ENCODE results near the gene CLIC4. TPM values are rescaled to one million over a fixed set of nuclear protein-coding genes. Genes with fewer than 3 reads are reported as not detected.
A peak's percentile ranks its signal among the peaks of the same experiment; 100 is the strongest.

The CLIC4 gene
- total and polyA plus RNA-seq, 2 experiments from 2014 or later, result 92.5 to 308 TPM

DNA sequence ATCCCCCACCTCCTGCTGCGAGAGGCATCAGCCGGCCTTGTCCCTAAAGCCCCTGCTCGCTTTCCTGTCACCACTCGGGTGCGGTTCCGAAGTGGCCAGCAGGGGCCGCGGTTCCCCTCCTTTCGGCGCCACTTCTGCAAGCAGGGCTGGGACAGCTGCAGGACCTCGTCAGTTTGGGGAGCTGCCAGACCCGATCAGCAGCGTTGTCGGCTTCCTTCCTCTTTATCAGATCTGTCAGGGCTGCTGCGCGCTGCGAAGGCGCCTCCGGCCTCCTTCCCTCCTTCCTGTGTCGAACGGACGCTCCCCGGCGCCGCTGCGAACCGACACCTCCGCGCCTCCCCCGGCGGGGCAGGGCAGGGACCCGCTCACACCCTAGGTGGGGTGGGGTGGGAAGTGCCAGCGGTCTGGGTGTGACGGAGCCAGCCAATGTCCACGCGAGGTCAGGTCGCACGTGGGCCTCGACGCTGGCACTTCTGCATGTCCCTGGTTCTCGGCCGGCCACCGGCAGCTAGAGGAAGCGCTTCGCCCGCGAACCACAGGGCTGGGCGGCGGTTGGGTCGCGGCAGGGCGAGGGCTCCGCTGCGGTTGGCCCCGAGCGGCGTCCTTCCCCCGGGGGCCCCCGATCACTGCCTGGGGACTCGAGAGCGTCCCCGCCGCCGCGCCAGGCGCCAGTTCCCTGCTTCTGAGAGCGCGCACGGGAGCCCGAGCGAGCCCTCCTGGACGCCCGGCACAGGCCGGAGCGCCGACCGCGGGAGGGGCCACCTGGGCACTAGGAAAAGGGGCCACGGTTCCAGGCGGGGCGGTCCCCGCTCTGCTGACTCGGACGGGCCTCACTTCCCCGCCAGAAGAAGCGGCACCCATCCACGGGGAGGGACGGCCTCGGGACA is 103.0 kb downstream of the CLIC4 start (continued):
- TF ChIP-seq, protein P1, sequence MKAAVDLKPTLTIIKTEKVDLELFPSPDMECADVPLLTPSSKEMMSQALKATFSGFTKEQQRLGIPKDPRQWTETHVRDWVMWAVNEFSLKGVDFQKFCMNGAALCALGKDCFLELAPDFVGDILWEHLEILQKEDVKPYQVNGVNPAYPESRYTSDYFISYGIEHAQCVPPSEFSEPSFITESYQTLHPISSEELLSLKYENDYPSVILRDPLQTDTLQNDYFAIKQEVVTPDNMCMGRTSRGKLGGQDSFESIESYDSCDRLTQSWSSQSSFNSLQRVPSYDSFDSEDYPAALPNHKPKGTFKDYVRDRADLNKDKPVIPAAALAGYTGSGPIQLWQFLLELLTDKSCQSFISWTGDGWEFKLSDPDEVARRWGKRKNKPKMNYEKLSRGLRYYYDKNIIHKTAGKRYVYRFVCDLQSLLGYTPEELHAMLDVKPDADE (IDR thresholded peaks at IDR 0.05), result peak; percentile 34; the same call in 1 of the 2 replicates
- TF ChIP-seq CREB1 (CRISPR knock-in tag; IDR thresholded peaks at IDR 0.05; ENCODE audit: low read depth) (peak; percentile 24; the same call in 1 of the 2 replicates), EZH2 (IDR thresholded peaks at IDR 0.05; ENCODE audit: low read depth, unreplicated experiment) (no peak), STAT1 (IDR thresholded peaks at IDR 0.05; ENCODE audit: unreplicated experiment) (no peak), JUNB (IDR thresholded peaks at IDR 0.05; ENCODE audit: unreplicated experiment) (no peak), EZH2phosphoT487 (IDR thresholded peaks at IDR 0.05; ENCODE audit: unreplicated experiment) (no peak), ZNF331 (CRISPR knock-in tag; IDR thresholded peaks at IDR 0.05; ENCODE audit: low read depth) (no peak), POLR2AphosphoS5 (IDR thresholded peaks at IDR 0.05; ENCODE audit: low read depth) (peak; percentile 58)
- TF ChIP-seq, protein P2, sequence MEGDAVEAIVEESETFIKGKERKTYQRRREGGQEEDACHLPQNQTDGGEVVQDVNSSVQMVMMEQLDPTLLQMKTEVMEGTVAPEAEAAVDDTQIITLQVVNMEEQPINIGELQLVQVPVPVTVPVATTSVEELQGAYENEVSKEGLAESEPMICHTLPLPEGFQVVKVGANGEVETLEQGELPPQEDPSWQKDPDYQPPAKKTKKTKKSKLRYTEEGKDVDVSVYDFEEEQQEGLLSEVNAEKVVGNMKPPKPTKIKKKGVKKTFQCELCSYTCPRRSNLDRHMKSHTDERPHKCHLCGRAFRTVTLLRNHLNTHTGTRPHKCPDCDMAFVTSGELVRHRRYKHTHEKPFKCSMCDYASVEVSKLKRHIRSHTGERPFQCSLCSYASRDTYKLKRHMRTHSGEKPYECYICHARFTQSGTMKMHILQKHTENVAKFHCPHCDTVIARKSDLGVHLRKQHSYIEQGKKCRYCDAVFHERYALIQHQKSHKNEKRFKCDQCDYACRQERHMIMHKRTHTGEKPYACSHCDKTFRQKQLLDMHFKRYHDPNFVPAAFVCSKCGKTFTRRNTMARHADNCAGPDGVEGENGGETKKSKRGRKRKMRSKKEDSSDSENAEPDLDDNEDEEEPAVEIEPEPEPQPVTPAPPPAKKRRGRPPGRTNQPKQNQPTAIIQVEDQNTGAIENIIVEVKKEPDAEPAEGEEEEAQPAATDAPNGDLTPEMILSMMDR (conservative IDR thresholded peaks at IDR 0.05; ENCODE audit: low read depth in 2 of 2), result peak; percentile 80 to 97

DNA sequence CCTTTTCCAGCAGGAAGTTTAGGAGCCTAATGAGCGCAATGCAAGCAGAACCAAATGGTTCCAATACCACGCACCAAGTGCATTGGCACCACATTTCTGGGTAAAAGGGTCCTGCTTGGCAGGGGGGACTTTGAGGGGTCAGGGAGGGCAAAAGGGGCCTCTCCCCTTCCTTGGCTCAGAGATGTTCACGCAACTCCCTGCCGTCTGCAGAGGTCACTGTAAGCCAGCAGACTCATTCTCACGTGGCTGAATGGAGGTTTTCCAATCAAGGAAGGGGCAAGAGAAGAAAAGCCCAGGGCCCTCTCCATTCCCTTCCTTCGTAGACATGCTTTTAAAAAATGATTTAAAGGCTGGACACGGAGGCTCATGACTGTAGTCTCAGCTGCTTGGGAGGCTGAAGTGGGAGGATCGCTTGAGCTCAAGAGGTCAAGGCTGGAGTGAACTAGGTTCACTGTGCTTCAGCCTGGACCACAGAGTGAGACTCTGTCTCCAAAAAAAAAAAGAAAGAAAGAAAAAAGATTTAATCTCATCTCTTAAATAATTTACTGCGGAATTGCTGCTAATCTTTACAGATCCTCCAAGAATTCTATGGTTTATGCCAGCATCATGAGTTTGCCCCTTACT is 104.5 kb downstream of the CLIC4 start:
- Histone ChIP-seq H3K4me1 (ENCODE audit: insufficient read depth) (no peaks in the 10 kb centered on the region), H3K4me2 (no peak overlapping the region), H4K20me1 (replicated peaks; ENCODE audit: insufficient read depth) (peaks cover 8% of the 10 kb centered on the region), H3K27me3 (ENCODE audit: insufficient read depth) (peaks cover 14% of the 10 kb centered on the region), H3K36me3 (ENCODE audit: insufficient read depth) (no peaks in the 10 kb centered on the region), H3K79me2 (replicated peaks; ENCODE audit: insufficient read depth) (no peaks in the 10 kb centered on the region), H3K27ac (ENCODE audit: low read depth) (no peak overlapping the region), H3F3A (replicated peaks; ENCODE audit: low read depth) (peaks cover 21% of the 10 kb centered on the region), H3K9me2 (ENCODE audit: insufficient read depth) (no peaks in the 10 kb centered on the region), H2AFZ (no peak overlapping the region), H3K4me3 (no peak overlapping the region)
- Mint-ChIP-seq H3K27me3 (ENCODE audit: insufficient read depth, low read depth, poor library complexity) (peaks cover 23% of the 10 kb centered on the region), H3K4me1 (peaks cover 3% of the 10 kb centered on the region; the same call in 2 of the 3 replicates), H3K36me3 (ENCODE audit: low read depth) (no peaks in the 10 kb centered on the region), H3K27ac (no peak overlapping the region), H3K4me3 (peak overlapping the region; percentile 62; the same call in 2 of the 3 replicates), H3K9me3 (no peaks in the 10 kb centered on the region)
- TF ChIP-seq, protein P2 (conservative IDR thresholded peaks at IDR 0.05; ENCODE audit: low read depth in 2 of 2), result peak; percentile 61 to 91
- TF ChIP-seq ZNF331 (CRISPR knock-in tag; IDR thresholded peaks at IDR 0.05; ENCODE audit: low read depth) (no peak), EZH2 (IDR thresholded peaks at IDR 0.05; ENCODE audit: low read depth, unreplicated experiment) (no peak), CREB1 (CRISPR knock-in tag; IDR thresholded peaks at IDR 0.05; ENCODE audit: low read depth) (no peak)
- TF ChIP-seq, protein P1 (IDR thresholded peaks at IDR 0.05), result no peak
- ATAC-seq (peak; percentile 14), DNase-seq (ENCODE audit: low spot score) (peak; percentile 62)

All from GM23338 (cell line).